ENCODE results near the gene ASB1. TPM values are rescaled to one million over a fixed set of nuclear protein-coding genes. Genes with fewer than 3 reads are reported as not detected.

ASB1 gene
- total RNA-seq, 1 donor from 2014 or later = 32.0 TPM

- DNase-seq (ENCODE audit: low read depth) = no peak
Observed at GRCh38 chr2:238493880-238494572, 67.3 kb downstream of the ASB1 start.

GRCh38 chr2:238494573-238494961 is 67.8 kb downstream of the ASB1 start:
- no peak for DNase-seq (ENCODE audit: low read depth)

- no peak for DNase-seq (ENCODE audit: low read depth)
Observed at GRCh38 chr2:238495422-238495821, 68.7 kb downstream of the ASB1 start.

GRCh38 chr2:238496756-238497609 is 70.3 kb downstream of the ASB1 start:
- no peak for DNase-seq (ENCODE audit: low read depth)

DNA sequence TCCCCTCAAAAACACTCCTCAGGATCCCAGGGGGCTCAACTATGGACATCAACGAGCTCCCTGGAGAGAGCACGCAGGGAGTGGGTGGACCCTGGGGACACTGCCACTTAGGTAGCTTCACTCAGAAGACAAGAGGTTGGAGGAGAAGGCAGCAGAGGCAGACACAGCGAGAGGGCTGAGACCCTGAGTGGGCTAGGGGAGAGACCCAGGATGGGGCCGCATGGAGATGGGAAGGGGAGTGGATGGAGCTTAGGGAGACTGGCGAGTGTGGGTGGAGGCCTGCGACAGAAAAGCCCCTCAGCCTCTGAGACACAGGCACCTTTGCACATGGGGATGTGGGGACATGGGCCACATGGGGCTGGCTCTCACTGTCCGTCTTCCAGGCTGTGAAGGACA is 70.9 kb downstream of the ASB1 start:
- DNase-seq (ENCODE audit: low read depth) = no peak

- DNase-seq (ENCODE audit: low read depth) = no peak
Observed at GRCh38 chr2:238498188-238498587, 71.5 kb downstream of the ASB1 start.

DNA sequence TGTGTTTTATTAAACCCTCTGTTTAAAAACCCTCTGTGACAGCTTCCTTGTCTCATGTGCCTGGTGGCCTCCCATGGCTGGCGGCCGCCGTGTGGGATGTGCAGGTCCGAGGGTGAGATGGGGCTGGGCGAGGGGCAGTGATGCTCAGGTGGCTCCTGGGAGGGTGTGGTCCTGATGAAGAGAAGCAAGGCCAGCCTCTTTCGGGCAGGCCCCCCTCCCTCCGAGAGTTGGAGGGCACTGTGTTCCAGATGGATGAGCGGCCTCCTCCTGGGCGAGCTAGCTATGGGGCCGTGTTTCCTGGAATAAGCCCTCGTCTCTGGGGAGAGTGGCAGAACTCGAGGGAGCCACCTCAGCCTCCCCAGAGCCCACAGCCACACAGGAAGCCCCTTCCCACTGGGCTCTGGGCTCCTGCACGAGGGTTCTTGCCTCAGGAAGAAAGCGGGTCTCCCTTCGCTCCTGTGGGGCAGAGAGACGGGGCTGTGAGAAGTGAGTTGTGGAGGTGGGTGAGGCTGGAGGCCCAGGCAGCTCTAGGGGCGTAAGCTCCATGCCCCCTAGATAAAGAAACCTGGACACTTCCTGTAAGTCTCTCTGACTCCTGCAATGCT is 72.1 kb downstream of the ASB1 start:
- no peak for DNase-seq (ENCODE audit: low read depth)

DNA sequence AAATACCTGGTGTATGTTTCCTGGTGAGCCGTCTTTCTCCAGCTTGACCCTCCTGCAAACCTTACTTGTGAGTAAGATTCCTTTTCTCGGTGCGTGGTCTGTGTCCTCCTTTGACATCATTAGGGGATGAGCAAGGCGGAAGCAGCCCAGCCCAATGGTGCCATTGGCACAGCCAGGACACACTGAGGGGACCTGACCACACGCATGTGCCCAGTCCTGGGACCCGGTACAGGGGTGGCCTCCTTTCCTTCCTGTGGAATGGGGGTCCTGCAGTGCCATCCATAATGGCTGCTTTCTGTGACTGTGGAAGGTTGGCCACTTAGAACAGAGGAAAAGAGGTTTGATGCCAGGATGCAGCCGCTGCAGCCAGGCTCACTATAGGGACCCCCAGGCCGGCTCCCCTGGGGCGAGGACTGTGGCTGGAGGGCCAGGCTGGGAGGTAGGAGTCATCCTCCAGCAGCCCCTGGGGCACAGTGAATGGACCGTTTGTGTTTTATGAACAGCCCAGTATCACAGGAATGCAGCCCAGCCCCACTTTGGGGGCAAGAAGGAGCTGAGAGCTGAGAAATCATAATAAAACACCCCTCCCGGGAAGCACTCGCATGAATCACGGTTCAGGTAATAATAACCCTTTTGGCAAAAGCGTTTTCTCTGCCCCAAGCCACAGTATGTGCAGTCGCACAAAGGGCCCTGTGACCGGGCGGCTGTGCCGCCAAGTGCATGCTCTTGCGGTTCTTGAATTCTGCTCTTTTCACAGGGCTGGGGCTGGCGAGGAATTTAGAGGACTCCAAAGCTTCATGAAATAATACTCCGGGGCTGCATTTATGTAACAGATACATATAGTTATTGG is 73.2 kb downstream of the ASB1 start:
- no peak for DNase-seq (ENCODE audit: low read depth)

DNA sequence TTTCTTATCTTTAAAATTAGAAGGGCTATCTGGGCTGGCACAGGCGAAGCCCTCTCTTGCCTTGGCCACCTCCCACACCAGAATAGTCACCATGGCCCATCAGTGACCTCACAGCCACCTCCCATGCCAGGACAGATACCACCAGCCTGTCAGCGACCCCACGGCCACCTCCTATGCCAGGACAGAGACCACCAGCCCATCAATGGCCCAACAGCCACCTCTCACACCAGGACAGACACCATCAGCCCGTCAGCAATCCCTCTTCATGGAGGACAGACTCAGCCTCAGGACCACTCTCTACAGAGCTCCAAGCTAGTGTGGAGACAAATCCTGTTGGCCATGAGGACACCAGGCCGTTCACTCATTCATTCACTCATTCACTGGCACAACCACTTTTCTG is 74.6 kb downstream of the ASB1 start:
- DNase-seq (ENCODE audit: low read depth) = no peak

Other genes with a start within 250 kb of the ASB1 start
- 11.8 and 20.7 TPM in 2 replicates for gene ILKAP, start 223.2 kb upstream of the ASB1 start, total RNA-seq
- 2.4 and 15.6 TPM in 2 replicates for gene HES6, start 186.9 kb upstream of the ASB1 start, total RNA-seq
- gene PER2, start 138.3 kb upstream of the ASB1 start, total RNA-seq = 1.0 and 3.7 TPM in 2 replicates
- 6.4 and 25.3 TPM in 2 replicates for gene TRAF3IP1, start 106.4 kb upstream of the ASB1 start, total RNA-seq